ENCODE measurements around the gene SCN8A. TPM values are rescaled to one million over a fixed set of nuclear protein-coding genes. Genes with fewer than 3 reads are reported as not detected.

The SCN8A gene
- total and polyA plus RNA-seq, 2 experiments from 2014 or later = 0.88 to 3.7 TPM

GRCh38 chr12:51846271-51846691 is 255.2 kb downstream of the SCN8A start:
- DNase-seq (ENCODE audit: low read depth in 1 of 2, low spot score in 1 of 2) = no peak
- TF ChIP-seq, protein P1, sequence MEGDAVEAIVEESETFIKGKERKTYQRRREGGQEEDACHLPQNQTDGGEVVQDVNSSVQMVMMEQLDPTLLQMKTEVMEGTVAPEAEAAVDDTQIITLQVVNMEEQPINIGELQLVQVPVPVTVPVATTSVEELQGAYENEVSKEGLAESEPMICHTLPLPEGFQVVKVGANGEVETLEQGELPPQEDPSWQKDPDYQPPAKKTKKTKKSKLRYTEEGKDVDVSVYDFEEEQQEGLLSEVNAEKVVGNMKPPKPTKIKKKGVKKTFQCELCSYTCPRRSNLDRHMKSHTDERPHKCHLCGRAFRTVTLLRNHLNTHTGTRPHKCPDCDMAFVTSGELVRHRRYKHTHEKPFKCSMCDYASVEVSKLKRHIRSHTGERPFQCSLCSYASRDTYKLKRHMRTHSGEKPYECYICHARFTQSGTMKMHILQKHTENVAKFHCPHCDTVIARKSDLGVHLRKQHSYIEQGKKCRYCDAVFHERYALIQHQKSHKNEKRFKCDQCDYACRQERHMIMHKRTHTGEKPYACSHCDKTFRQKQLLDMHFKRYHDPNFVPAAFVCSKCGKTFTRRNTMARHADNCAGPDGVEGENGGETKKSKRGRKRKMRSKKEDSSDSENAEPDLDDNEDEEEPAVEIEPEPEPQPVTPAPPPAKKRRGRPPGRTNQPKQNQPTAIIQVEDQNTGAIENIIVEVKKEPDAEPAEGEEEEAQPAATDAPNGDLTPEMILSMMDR (IDR thresholded peaks at IDR 0.05; ENCODE audit: low read depth, low read length) = no peak
- Histone ChIP-seq H3K27ac (no peak overlapping the region), H3K4me3 (peak overlapping the region; percentile 66), H3K4me1 (ENCODE audit: low read depth) (no peaks in the 10 kb centered on the region), H3K9me3 (ENCODE audit: low read depth) (no peaks in the 10 kb centered on the region), H3K27me3 (no peaks in the 10 kb centered on the region), H3K36me3 (no peaks in the 10 kb centered on the region)

DNA sequence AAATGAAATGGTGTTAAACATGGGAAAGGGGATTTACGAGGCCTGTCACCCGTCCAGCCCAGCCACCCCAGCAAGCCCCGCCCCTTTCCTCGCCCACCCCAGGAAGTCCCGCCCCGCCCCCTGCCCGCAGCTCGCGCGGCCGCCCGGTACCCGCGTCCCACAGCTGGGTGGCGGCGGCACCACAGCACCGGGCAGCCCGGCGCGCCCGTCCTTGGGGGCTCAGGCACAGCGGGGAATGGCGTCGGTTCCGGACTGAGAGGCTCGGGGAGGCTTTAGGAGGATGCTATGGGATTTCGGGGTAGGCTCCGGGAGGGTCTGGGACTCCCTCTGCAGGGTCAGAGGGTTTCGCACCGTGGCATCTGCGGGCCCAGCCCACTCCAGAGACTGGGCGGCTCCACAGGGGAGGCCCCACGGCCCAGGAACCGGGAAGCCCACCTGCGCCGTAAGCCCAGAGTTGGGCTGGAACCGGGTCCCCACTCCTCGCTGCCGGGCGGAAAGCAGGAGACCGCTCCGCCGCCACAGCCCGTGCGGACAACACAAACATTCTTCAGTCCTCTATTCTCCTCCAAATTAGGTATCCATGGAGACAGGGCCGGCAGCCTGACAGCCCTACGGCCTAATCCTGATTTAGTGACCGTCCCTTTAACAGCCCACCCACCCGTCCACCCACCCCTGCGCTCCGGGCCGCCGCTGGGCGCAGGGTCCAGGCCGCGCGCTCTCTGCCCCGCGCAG is 256.0 kb downstream of the SCN8A start:
- Histone ChIP-seq H3K9me3 (ENCODE audit: low read depth) (no peaks in the 10 kb centered on the region), H3K36me3 (no peaks in the 10 kb centered on the region), H3K4me1 (ENCODE audit: low read depth) (no peaks in the 10 kb centered on the region), H3K27me3 (no peaks in the 10 kb centered on the region), H3K4me3 (peak overlapping the region; percentile 66), H3K27ac (peak overlapping the region; percentile 8)
- DNase-seq (ENCODE audit: low read depth in 1 of 2, low spot score in 1 of 2) = peak; percentile 20 to 69
- TF ChIP-seq, protein P1 (IDR thresholded peaks at IDR 0.05; ENCODE audit: low read depth, low read length) = no peak

- no peaks in the 10 kb centered on the region for H3K27me3 ChIP-seq
- TF ChIP-seq, protein P1 (IDR thresholded peaks at IDR 0.05; ENCODE audit: low read depth, low read length) = no peak
- H3K4me1 ChIP-seq (ENCODE audit: low read depth) = no peaks in the 10 kb centered on the region
- DNase-seq (ENCODE audit: low read depth in 1 of 2, low spot score in 1 of 2) = peak; percentile 27 to 58
- no peaks in the 10 kb centered on the region for H3K36me3 ChIP-seq
- peak overlapping the region; percentile 8 for H3K27ac ChIP-seq
- peak overlapping the region; percentile 66 for H3K4me3 ChIP-seq
- H3K9me3 ChIP-seq (ENCODE audit: low read depth) = no peaks in the 10 kb centered on the region
Observed at GRCh38 chr12:51847643-51848325, 256.8 kb downstream of the SCN8A start.

- TF ChIP-seq, protein P1 (IDR thresholded peaks at IDR 0.05; ENCODE audit: low read depth, low read length) = no peak
- no peaks in the 10 kb centered on the region for H3K27me3 ChIP-seq
- H3K4me3 ChIP-seq = peak within 1 kb of the TSS; percentile 66
- H3K9me3 ChIP-seq (ENCODE audit: low read depth) = no peaks in the 10 kb centered on the region
- H3K27ac ChIP-seq = peak within 1 kb of the TSS; percentile 8
- H3K4me1 ChIP-seq (ENCODE audit: low read depth) = no peaks in the 10 kb centered on the region
- no peaks in the 10 kb centered on the region for H3K36me3 ChIP-seq
- peak in 1 of 2 donors; percentile 52 for DNase-seq (ENCODE audit: low read depth in 1 of 2, low spot score in 1 of 2)
Observed at GRCh38 chr12:51848326-51848727, 257.3 kb downstream of the SCN8A start, which contains the start of gene FIGNL2. Gene FIGNL2 (minus strand): TSS chr12:51848718. CDS start chr12:51822413, 26,305 bp downstream.

- Histone ChIP-seq H3K9me3 (ENCODE audit: low read depth) (no peaks in the 10 kb centered on the region), H3K27ac (no peak overlapping the region), H3K27me3 (no peaks in the 10 kb centered on the region), H3K4me1 (ENCODE audit: low read depth) (no peaks in the 10 kb centered on the region), H3K36me3 (no peaks in the 10 kb centered on the region), H3K4me3 (peak overlapping the region; percentile 66)
- TF ChIP-seq, protein P1 (IDR thresholded peaks at IDR 0.05; ENCODE audit: low read depth, low read length) = no peak
- peak in 1 of 2 donors; percentile 79 for DNase-seq (ENCODE audit: low read depth in 1 of 2, low spot score in 1 of 2)
Observed at GRCh38 chr12:51848841-51849735, 258.1 kb downstream of the SCN8A start.

Measured in cardiac muscle cell (in vitro differentiated cells and primary cell).